HepG2 (cell line): ENCODE measurements around the gene RNASE13. TPM values are rescaled to one million over a fixed set of nuclear protein-coding genes. Genes with fewer than 3 reads are reported as not detected.

ENCODE experiments used
- ATF7-NPFF ChIP-seq: sonication (generic); formaldehyde crosslinking; IDR thresholded peaks from 2 replicates; pipeline ENCODE4 v1.8.1; 2023; ENCODE audit warnings: mild to moderate bottlenecking, low read depth, missing genetic modification reagents, moderate library complexity
- CBFB ChIP-seq: sonication (generic); formaldehyde crosslinking; IDR thresholded peaks from 2 replicates; pipeline ENCODE4 v1.4.0; 2020; ENCODE audit warnings: missing genetic modification reagents
- DPF2 ChIP-seq: sonication (generic); formaldehyde crosslinking; IDR thresholded peaks from 2 replicates; pipeline ENCODE4 v1.4.0; 2020; ENCODE audit warnings: mild to moderate bottlenecking, low read depth, missing genetic modification reagents, borderline replicate concordance
- ELF4 ChIP-seq: sonication (generic); formaldehyde crosslinking; IDR thresholded peaks from 2 replicates; pipeline ENCODE4 v1.5.0; 2020; ENCODE audit warnings: missing genetic modification reagents, mild to moderate bottlenecking, moderate library complexity, borderline replicate concordance
- FIP1L1 ChIP-seq: fragments of 200-400 bp; formaldehyde crosslinking; IDR thresholded peaks from 2 replicates; pipeline ENCODE4 v1.6.1; 2018; ENCODE audit warnings: low read depth, mild to moderate bottlenecking, low read length, moderate library complexity, borderline replicate concordance; ENCODE audit not compliant: insufficient read depth
- IKZF4 ChIP-seq: sonication (generic); formaldehyde crosslinking; IDR thresholded peaks from 2 replicates; pipeline ENCODE4 v1.5.1; 2020; ENCODE audit warnings: borderline replicate concordance, mild to moderate bottlenecking, low read depth, missing genetic modification reagents; ENCODE audit errors: not compliant biosample characterization
- IRX3 ChIP-seq: sonication (generic); formaldehyde crosslinking; IDR thresholded peaks from 2 replicates; pipeline ENCODE4 v1.8.1; 2023; ENCODE audit warnings: mild to moderate bottlenecking, low read depth, missing genetic modification reagents, borderline replicate concordance
- JUNB ChIP-seq: sonication (generic); formaldehyde crosslinking; IDR thresholded peaks from 2 replicates; pipeline ENCODE4 v1.8.0; 2022; ENCODE audit warnings: missing genetic modification reagents, mild to moderate bottlenecking, borderline replicate concordance
- KDM2A ChIP-seq: sonication (generic); formaldehyde crosslinking; IDR thresholded peaks from 2 replicates; pipeline ENCODE4 v1.4.0; 2020; ENCODE audit warnings: low read depth, missing genetic modification reagents, borderline replicate concordance
- KLF11 ChIP-seq: IDR thresholded peaks from 2 replicates; pipeline ENCODE4 v1.6.1; 2016; ENCODE audit warnings: missing compliant biosample characterization
- NFYB ChIP-seq: sonication (generic); formaldehyde crosslinking; IDR thresholded peaks from 2 replicates; pipeline ENCODE4 v1.4.0; 2020; ENCODE audit warnings: missing genetic modification reagents
- RFX5 ChIP-seq: IDR thresholded peaks from 2 replicates; pipeline ENCODE4 v1.6.1; 2011; ENCODE audit warnings: low read depth, low read length, improper control_type of control experiment
- SAFB2 ChIP-seq: sonication (generic); formaldehyde crosslinking; IDR thresholded peaks from 2 replicates; pipeline ENCODE4 v1.5.1; 2020; ENCODE audit warnings: missing genetic modification reagents, low read depth, mild to moderate bottlenecking, borderline replicate concordance
- SP2 ChIP-seq: sonication (generic); formaldehyde crosslinking; IDR thresholded peaks from 2 replicates; pipeline ENCODE4 v1.5.1; 2020; ENCODE audit warnings: mild to moderate bottlenecking, missing genetic modification reagents
- ZNF382 ChIP-seq: sonication (generic); formaldehyde crosslinking; IDR thresholded peaks from 2 replicates; pipeline ENCODE4 v1.5.0; 2020; ENCODE audit warnings: missing genetic modification reagents, mild to moderate bottlenecking, borderline replicate concordance
- ZNF766 ChIP-seq: sonication (generic); formaldehyde crosslinking; IDR thresholded peaks from 2 replicates; pipeline ENCODE4 v1.5.0; 2020; ENCODE audit warnings: missing genetic modification reagents, borderline replicate concordance
- ZNF777 ChIP-seq: sonication (generic); formaldehyde crosslinking; IDR thresholded peaks from 2 replicates; pipeline ENCODE4 v1.4.0; 2020; ENCODE audit warnings: missing genetic modification reagents
- ZSCAN21 ChIP-seq: sonication (generic); formaldehyde crosslinking; IDR thresholded peaks from 2 replicates; pipeline ENCODE4 v1.8.0; 2022; ENCODE audit warnings: mild to moderate bottlenecking, missing genetic modification reagents, moderate library complexity, borderline replicate concordance
- polyA plus RNA-seq, 8 experiments: library from polyadenylated mRNA; depleted of rRNA in 3 of 8; stranded (reverse) in 7 of 8; unstranded in 1 of 8; fragments of >200 nt; fragmentation: Illumina TruSeq in 4 of 8; extraction: Trizol in 4 of 8; gene quantifications; 2 replicates each; pipeline versions ENCODE4 v1.2.1 to v1.2.3, GENCODE V29; 2011 to 2016; ENCODE audit warnings: low read depth in 4 of 8, missing spikeins in 1 of 8, mixed read lengths in 1 of 8; ENCODE audit not compliant: insufficient read depth in 1 of 8
- total RNA-seq, 5 experiments: library from RNA; depleted of rRNA; stranded (reverse); fragments of >200 nt; fragmentation: Illumina TruSeq; extraction: Trizol; gene quantifications; 2 replicates each; pipeline ENCODE4 v1.2.3, GENCODE V29; 2016; ENCODE audit warnings: low read depth in 1 of 5
- TF ChIP-seq, protein P1 (sequence below): sonication (generic); formaldehyde crosslinking; IDR thresholded peaks from 2 replicates; pipeline ENCODE4 v1.4.0; 2020; ENCODE audit warnings: missing genetic modification reagents
- TF ChIP-seq, protein P2 (sequence below): sonication (generic); formaldehyde crosslinking; IDR thresholded peaks from 2 replicates; pipeline ENCODE4 v1.5.1; 2020; ENCODE audit warnings: missing genetic modification reagents, mild to moderate bottlenecking, borderline replicate concordance
- TF ChIP-seq, protein P3 (sequence below): IDR thresholded peaks from 2 replicates; pipeline ENCODE4 v1.6.1; 2016; ENCODE audit warnings: mild to moderate bottlenecking, missing biosample characterization, missing genetic modification reagents
- TF ChIP-seq, protein P4 (sequence below): sonication (generic); formaldehyde crosslinking; IDR thresholded peaks from 2 replicates; pipeline ENCODE4 v1.8.0; 2022; ENCODE audit warnings: mild to moderate bottlenecking, missing genetic modification reagents; ENCODE audit not compliant: insufficient replicate concordance

Gene RNASE13
- total and polyA plus RNA-seq, 2 of the 13 experiments (the other 11 are each of a cell fraction or from before 2014, with no cell fraction given): 1.0 TPM; not detected in 1

DNA sequence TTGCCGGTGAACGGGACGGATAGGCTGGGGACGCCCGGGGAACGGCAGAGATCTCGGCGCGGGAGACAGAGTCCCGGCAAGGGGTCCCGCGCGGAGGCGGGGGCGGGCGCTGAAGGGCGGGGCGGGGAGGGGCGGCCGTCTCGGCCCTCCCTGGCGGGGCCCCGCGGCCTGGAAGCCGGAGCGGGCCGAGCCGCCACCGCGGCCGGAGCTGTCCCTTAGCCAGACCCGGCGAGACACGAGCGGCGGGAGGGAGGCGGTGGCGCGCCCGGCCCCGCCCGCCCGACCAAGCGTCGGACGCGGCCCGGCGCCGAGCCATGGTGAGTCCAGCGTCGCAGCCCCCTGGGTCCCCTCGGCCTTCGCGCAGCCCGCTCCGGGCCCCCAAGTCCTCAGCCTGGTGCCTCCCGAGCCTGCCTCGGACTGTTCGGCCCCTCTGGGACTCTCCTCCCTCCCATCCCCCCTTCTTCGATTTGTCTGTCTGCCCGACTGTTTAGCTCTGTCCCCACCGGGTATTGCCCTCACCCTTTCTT lies 35.5 kb upstream of the RNASE13 start, which contains the start of gene ARHGEF40 (continued):
- TF ChIP-seq, protein P1, sequence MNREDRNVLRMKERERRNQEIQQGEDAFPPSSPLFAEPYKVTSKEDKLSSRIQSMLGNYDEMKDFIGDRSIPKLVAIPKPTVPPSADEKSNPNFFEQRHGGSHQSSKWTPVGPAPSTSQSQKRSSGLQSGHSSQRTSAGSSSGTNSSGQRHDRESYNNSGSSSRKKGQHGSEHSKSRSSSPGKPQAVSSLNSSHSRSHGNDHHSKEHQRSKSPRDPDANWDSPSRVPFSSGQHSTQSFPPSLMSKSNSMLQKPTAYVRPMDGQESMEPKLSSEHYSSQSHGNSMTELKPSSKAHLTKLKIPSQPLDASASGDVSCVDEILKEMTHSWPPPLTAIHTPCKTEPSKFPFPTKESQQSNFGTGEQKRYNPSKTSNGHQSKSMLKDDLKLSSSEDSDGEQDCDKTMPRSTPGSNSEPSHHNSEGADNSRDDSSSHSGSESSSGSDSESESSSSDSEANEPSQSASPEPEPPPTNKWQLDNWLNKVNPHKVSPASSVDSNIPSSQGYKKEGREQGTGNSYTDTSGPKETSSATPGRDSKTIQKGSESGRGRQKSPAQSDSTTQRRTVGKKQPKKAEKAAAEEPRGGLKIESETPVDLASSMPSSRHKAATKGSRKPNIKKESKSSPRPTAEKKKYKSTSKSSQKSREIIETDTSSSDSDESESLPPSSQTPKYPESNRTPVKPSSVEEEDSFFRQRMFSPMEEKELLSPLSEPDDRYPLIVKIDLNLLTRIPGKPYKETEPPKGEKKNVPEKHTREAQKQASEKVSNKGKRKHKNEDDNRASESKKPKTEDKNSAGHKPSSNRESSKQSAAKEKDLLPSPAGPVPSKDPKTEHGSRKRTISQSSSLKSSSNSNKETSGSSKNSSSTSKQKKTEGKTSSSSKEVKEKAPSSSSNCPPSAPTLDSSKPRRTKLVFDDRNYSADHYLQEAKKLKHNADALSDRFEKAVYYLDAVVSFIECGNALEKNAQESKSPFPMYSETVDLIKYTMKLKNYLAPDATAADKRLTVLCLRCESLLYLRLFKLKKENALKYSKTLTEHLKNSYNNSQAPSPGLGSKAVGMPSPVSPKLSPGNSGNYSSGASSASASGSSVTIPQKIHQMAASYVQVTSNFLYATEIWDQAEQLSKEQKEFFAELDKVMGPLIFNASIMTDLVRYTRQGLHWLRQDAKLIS: 0 out of 2 replicates have a peak, but pooled peaks have one; percentile 23
- TF ChIP-seq, protein P2, sequence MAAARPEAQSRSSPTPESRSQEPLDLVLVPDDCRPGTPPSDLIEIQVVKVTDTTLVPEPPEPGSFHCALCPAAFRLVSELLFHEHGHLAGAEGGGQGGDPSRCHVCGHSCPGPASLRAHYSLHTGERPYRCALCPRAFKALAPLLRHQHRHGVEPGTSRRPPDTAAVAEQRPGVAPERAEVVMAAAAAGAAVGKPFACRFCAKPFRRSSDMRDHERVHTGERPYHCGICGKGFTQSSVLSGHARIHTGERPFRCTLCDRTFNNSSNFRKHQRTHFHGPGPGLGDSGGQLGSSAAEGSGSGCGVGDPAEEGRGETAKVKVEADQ (CRISPR knock-in tag): peak; percentile 89; the same call in 1 of the 2 replicates
- TF ChIP-seq, protein P3, sequence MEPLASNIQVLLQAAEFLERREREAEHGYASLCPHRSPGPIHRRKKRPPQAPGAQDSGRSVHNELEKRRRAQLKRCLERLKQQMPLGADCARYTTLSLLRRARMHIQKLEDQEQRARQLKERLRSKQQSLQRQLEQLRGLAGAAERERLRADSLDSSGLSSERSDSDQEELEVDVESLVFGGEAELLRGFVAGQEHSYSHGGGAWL (CRISPR knock-in tag): peak; percentile 50; the same call in 1 of the 2 replicates
- TF ChIP-seq ZSCAN21 (CRISPR knock-in tag) (peak; percentile 60; the same call in 1 of the 2 replicates), JUNB (0 out of 2 replicates have a peak, but pooled peaks have one; percentile 44), ATF7-NPFF (peak; percentile 60), KDM2A (CRISPR knock-in tag) (peak; percentile 31; the same call in 1 of the 2 replicates), SAFB2 (CRISPR knock-in tag) (no peak), ZNF382 (CRISPR knock-in tag) (no peak), ZNF766 (CRISPR knock-in tag) (0 out of 2 replicates have a peak, but pooled peaks have one; percentile 25), ZNF777 (CRISPR knock-in tag) (no peak; the same call in 1 of the 2 replicates), NFYB (CRISPR knock-in tag) (no peak), IRX3 (CRISPR knock-in tag) (peak; percentile 34), KLF11 (CRISPR knock-in tag) (0 out of 2 replicates have a peak, but pooled peaks have one; percentile 18), DPF2 (CRISPR knock-in tag) (0 out of 2 replicates have a peak, but pooled peaks have one; percentile 7), SP2 (CRISPR knock-in tag) (peak; percentile 51), ELF4 (CRISPR knock-in tag) (0 out of 2 replicates have a peak, but pooled peaks have one; percentile 5), IKZF4 (CRISPR knock-in tag) (peak; percentile 64), FIP1L1 (0 out of 2 replicates have a peak, but pooled peaks have one; percentile 38), CBFB (CRISPR knock-in tag) (peak; percentile 4; the same call in 1 of the 2 replicates), RFX5 (no peak)
- TF ChIP-seq, protein P4, sequence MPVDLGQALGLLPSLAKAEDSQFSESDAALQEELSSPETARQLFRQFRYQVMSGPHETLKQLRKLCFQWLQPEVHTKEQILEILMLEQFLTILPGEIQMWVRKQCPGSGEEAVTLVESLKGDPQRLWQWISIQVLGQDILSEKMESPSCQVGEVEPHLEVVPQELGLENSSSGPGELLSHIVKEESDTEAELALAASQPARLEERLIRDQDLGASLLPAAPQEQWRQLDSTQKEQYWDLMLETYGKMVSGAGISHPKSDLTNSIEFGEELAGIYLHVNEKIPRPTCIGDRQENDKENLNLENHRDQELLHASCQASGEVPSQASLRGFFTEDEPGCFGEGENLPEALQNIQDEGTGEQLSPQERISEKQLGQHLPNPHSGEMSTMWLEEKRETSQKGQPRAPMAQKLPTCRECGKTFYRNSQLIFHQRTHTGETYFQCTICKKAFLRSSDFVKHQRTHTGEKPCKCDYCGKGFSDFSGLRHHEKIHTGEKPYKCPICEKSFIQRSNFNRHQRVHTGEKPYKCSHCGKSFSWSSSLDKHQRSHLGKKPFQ (CRISPR knock-in tag): peak; percentile 30
